Suprapubic skin (tissue), 4 donors: ENCODE measurements around the gene SPC25. TPM values are rescaled to one million over a fixed set of nuclear protein-coding genes. Genes with fewer than 3 reads are reported as not detected.

Source experiments
- DNase-seq, 2 donors: peaks; one replicate each; pipeline ENCODE4 v3.0.0-alpha.2; 2019; ENCODE audit warnings: low spot score in 2 of 2
- H3K27ac ChIP-seq: fragments of 200-600 bp; sonication (generic); one replicate; pipeline ENCODE4 v1.5.1; 2019
- H3K27me3 ChIP-seq: fragments of 200-600 bp; sonication (generic); one replicate; pipeline ENCODE4 v1.5.1; 2019
- H3K36me3 ChIP-seq: fragments of 200-600 bp; sonication (generic); one replicate; pipeline ENCODE4 v1.5.1; 2019
- H3K4me1 ChIP-seq: fragments of 200-600 bp; sonication (generic); one replicate; pipeline ENCODE4 v1.5.1; 2019
- H3K4me3 ChIP-seq: fragments of 200-600 bp; sonication (generic); one replicate; pipeline ENCODE4 v1.5.1; 2019; ENCODE audit warnings: mild to moderate bottlenecking
- H3K9me3 ChIP-seq: fragments of 200-600 bp; sonication (generic); one replicate; pipeline ENCODE4 v1.5.1; 2019
- CTCF ChIP-seq, 2 donors: fragments of 200-600 bp in 1 of 2; fragments of 450-650 bp in 1 of 2; sonication (generic) in 1 of 2; IDR thresholded peaks; one replicate each; pipeline ENCODE4 v1.5.1; 2016 to 2019; ENCODE audit warnings: antibody characterized with exemption in 2 of 2, mild to moderate bottlenecking in 1 of 2, moderate library complexity in 1 of 2
- EP300 ChIP-seq: sonication (generic); formaldehyde crosslinking; IDR thresholded peaks from one replicate; pipeline ENCODE4 v1.6.1; 2017; ENCODE audit warnings: antibody characterized with exemption
- POLR2A ChIP-seq, 2 donors: fragments of 450-650 bp; IDR thresholded peaks; one replicate each; pipeline ENCODE4 v1.6.1; 2017; ENCODE audit warnings: antibody characterized with exemption in 2 of 2, mild to moderate bottlenecking in 2 of 2, moderate library complexity in 2 of 2
- POLR2AphosphoS5 ChIP-seq, 3 donors: sonication (generic); formaldehyde crosslinking; IDR thresholded peaks; one replicate each; pipeline ENCODE4 v1.6.1; 2017; ENCODE audit warnings: antibody characterized with exemption in 3 of 3
- WGBS: methylation state at CpG from one replicate; pipeline ENCODE4 v1.1.5; 2018; 5-methylcytosine and 5-hydroxymethylcytosine counted together
- total RNA-seq, 4 donors: library from RNA; depleted of rRNA; stranded (reverse); fragments of >200 nt; gene quantifications; one replicate each; pipeline ENCODE4 v1.1.0, GENCODE V29; 2016

Gene SPC25
- total RNA-seq, 4 donors from 2014 or later: 0.62 to 4.3 (median 1.2) TPM; not detected in 1

- Histone ChIP-seq H3K27ac (no peak overlapping the region), H3K4me1 (no peaks in the 10 kb centered on the region), H3K9me3 (no peaks in the 10 kb centered on the region), H3K36me3 (peaks cover 6% of the 10 kb centered on the region), H3K27me3 (no peaks in the 10 kb centered on the region), H3K4me3 (no peak overlapping the region)
- DNase-seq: no peak
- TF ChIP-seq EP300 (no peak), POLR2AphosphoS5 (IDR thresholded peaks at IDR 0.05) (no peak), CTCF (IDR thresholded peaks at IDR 0.05) (no peak), POLR2A (IDR thresholded peaks at IDR 0.05) (no peak)
- 72% methylated on average over 5 of the region's 5 CpGs for WGBS
Observed at GRCh38 chr2:168851674-168852320, 38.4 kb downstream of the SPC25 start.

- Histone ChIP-seq H3K4me3 (no peak overlapping the region), H3K4me1 (no peaks in the 10 kb centered on the region), H3K9me3 (no peaks in the 10 kb centered on the region), H3K27ac (no peak overlapping the region), H3K27me3 (no peaks in the 10 kb centered on the region), H3K36me3 (peaks cover 6% of the 10 kb centered on the region)
- TF ChIP-seq POLR2AphosphoS5 (IDR thresholded peaks at IDR 0.05) (no peak), POLR2A (IDR thresholded peaks at IDR 0.05) (no peak), EP300 (no peak), CTCF (IDR thresholded peaks at IDR 0.05) (no peak)
- DNase-seq: no peak
Observed at GRCh38 chr2:168850846-168851245, 39.4 kb downstream of the SPC25 start.

- Histone ChIP-seq H3K27ac (no peak overlapping the region), H3K4me1 (no peaks in the 10 kb centered on the region), H3K4me3 (no peak overlapping the region), H3K36me3 (peaks cover 6% of the 10 kb centered on the region), H3K9me3 (no peaks in the 10 kb centered on the region), H3K27me3 (no peaks in the 10 kb centered on the region)
- DNase-seq: no peak
- WGBS: 79% methylated on average over 2 of the region's 2 CpGs
- TF ChIP-seq CTCF (IDR thresholded peaks at IDR 0.05) (no peak), POLR2AphosphoS5 (IDR thresholded peaks at IDR 0.05) (no peak), EP300 (no peak), POLR2A (IDR thresholded peaks at IDR 0.05) (no peak)
Observed at GRCh38 chr2:168849610-168850009, 40.6 kb downstream of the SPC25 start.

- peaks cover 3% of the 10 kb centered on the region for H3K36me3 ChIP-seq
- H3K27me3 ChIP-seq: no peaks in the 10 kb centered on the region
- H3K4me1 ChIP-seq: no peaks in the 10 kb centered on the region
- TF ChIP-seq EP300 (no peak), POLR2AphosphoS5 (IDR thresholded peaks at IDR 0.05) (no peak), POLR2A (IDR thresholded peaks at IDR 0.05) (no peak), CTCF (IDR thresholded peaks at IDR 0.05) (no peak)
- no peak for DNase-seq
- WGBS: 72% methylated on average over 3 of the region's 3 CpGs
- H3K27ac ChIP-seq: no peak overlapping the region
- H3K9me3 ChIP-seq: no peaks in the 10 kb centered on the region
- no peak overlapping the region for H3K4me3 ChIP-seq
Observed at GRCh38 chr2:168848225-168848624, 42.0 kb downstream of the SPC25 start.

GRCh38 chr2:168843253-168843652 is 47.0 kb downstream of the SPC25 start:
- TF ChIP-seq POLR2AphosphoS5 (IDR thresholded peaks at IDR 0.05): no peak
- TF ChIP-seq POLR2A (IDR thresholded peaks at IDR 0.05): no peak
- no peak for TF ChIP-seq EP300
- no peak for TF ChIP-seq CTCF (IDR thresholded peaks at IDR 0.05)
- WGBS: 90% methylated on average over 3 of the region's 3 CpGs
- Histone ChIP-seq H3K4me1 (no peaks in the 10 kb centered on the region), H3K4me3 (no peak overlapping the region), H3K27ac (no peak overlapping the region), H3K36me3 (no peaks in the 10 kb centered on the region), H3K9me3 (no peaks in the 10 kb centered on the region), H3K27me3 (no peaks in the 10 kb centered on the region)
- no peak for DNase-seq
